Transverse colon (tissue), 1 donor: ENCODE measurements around the gene GAGE10.

Source experiments
- EP300 ChIP-seq: sonication (generic); formaldehyde crosslinking; IDR thresholded peaks from one replicate; pipeline ENCODE4 v1.6.1; 2017; ENCODE audit warnings: antibody characterized with exemption, low read depth
- POLR2A ChIP-seq: fragments of 450-650 bp; IDR thresholded peaks from one replicate; pipeline ENCODE4 v1.6.1; 2016; ENCODE audit warnings: antibody characterized with exemption, mild to moderate bottlenecking, moderate library complexity

GRCh38 chrX:49278081-49278480, 25.4 kb upstream of the GAGE10 start:
- TF ChIP-seq POLR2A (no peak), EP300 (no peak)
